ENCODE data around the gene RBMS3. TPM values are rescaled to one million over a fixed set of nuclear protein-coding genes. Genes with fewer than 3 reads are reported as not detected.

RBMS3 gene
- total RNA-seq, 2 donors from 2014 or later = 2.8 to 9.6 TPM

- no peak for DNase-seq
Measured at GRCh38 chr3:29581311-29581710, 300.4 kb downstream of the RBMS3 start.

GRCh38 chr3:29582273-29582672 lies 301.4 kb downstream of the RBMS3 start:
- Histone ChIP-seq H3K4me1 (no peaks in the 10 kb centered on the region), H3K36me3 (no peaks in the 10 kb centered on the region), H3K9me3 (no peaks in the 10 kb centered on the region), H3K27me3 (no peaks in the 10 kb centered on the region), H3K9ac (ENCODE audit: low read depth in 2 of 2, low read length in 2 of 2) (no peak overlapping the region), H3K27ac (no peak overlapping the region), H3K4me3 (no peak overlapping the region)
- no peak for DNase-seq
- intact Hi-C loops (cut with DNase I) = no loop called here
- no peak for TF ChIP-seq CTCF (IDR thresholded peaks at IDR 0.05)

More at GRCh38 chr3:29581311-29581710, 300.4 kb downstream of the RBMS3 start:
- Histone ChIP-seq H3K9ac (ENCODE audit: low read depth in 2 of 2, low read length in 2 of 2) (no peak overlapping the region), H3K27ac (no peak overlapping the region), H3K4me3 (no peak overlapping the region), H3K9me3 (no peaks in the 10 kb centered on the region), H3K4me1 (no peaks in the 10 kb centered on the region), H3K36me3 (no peaks in the 10 kb centered on the region), H3K27me3 (no peaks in the 10 kb centered on the region)
- TF ChIP-seq CTCF (IDR thresholded peaks at IDR 0.05) = no peak
- intact Hi-C loops (cut with DNase I) = no loop called here

GRCh38 chr3:29583861-29584260 lies 303.0 kb downstream of the RBMS3 start:
- Histone ChIP-seq H3K36me3 (no peaks in the 10 kb centered on the region), H3K27ac (no peak overlapping the region), H3K4me3 (no peak overlapping the region), H3K9me3 (no peaks in the 10 kb centered on the region), H3K4me1 (no peaks in the 10 kb centered on the region), H3K9ac (ENCODE audit: low read depth in 2 of 2, low read length in 2 of 2) (no peak overlapping the region), H3K27me3 (no peaks in the 10 kb centered on the region)
- no peak for DNase-seq
- intact Hi-C loops (cut with DNase I) = no loop called here
- TF ChIP-seq CTCF (IDR thresholded peaks at IDR 0.05) = no peak

- H3K4me3 ChIP-seq = no peak overlapping the region
- no peak overlapping the region for H3K27ac ChIP-seq
- no peaks in the 10 kb centered on the region for H3K36me3 ChIP-seq
- H3K9ac ChIP-seq (ENCODE audit: low read depth in 2 of 2, low read length in 2 of 2) = no peak overlapping the region
- no peaks in the 10 kb centered on the region for H3K27me3 ChIP-seq
- no peaks in the 10 kb centered on the region for H3K4me1 ChIP-seq
- TF ChIP-seq CTCF (IDR thresholded peaks at IDR 0.05) = no peak
- DNase-seq = no peak
- intact Hi-C loops (cut with DNase I) = no loop called here
- no peaks in the 10 kb centered on the region for H3K9me3 ChIP-seq
Measured at GRCh38 chr3:29585368-29585767, 304.5 kb downstream of the RBMS3 start.

- Histone ChIP-seq H3K4me1 (no peaks in the 10 kb centered on the region), H3K4me3 (no peak overlapping the region), H3K36me3 (no peaks in the 10 kb centered on the region), H3K9ac (ENCODE audit: low read depth in 2 of 2, low read length in 2 of 2) (no peak overlapping the region), H3K9me3 (no peaks in the 10 kb centered on the region), H3K27me3 (no peaks in the 10 kb centered on the region), H3K27ac (no peak overlapping the region)
- intact Hi-C loops (cut with DNase I) = no loop called here
- no peak for TF ChIP-seq CTCF (IDR thresholded peaks at IDR 0.05)
- DNase-seq = no peak
Measured at GRCh38 chr3:29587340-29587739, 306.5 kb downstream of the RBMS3 start.

- no peak for DNase-seq
- intact Hi-C loops (cut with DNase I) = no loop called here
- TF ChIP-seq CTCF (IDR thresholded peaks at IDR 0.05) = no peak
- no peaks in the 10 kb centered on the region for H3K4me1 ChIP-seq
- no peak overlapping the region for H3K4me3 ChIP-seq
- no peak overlapping the region for H3K27ac ChIP-seq
- no peak overlapping the region for H3K9ac ChIP-seq (ENCODE audit: low read depth in 2 of 2, low read length in 2 of 2)
- H3K9me3 ChIP-seq = no peaks in the 10 kb centered on the region
- H3K36me3 ChIP-seq = no peaks in the 10 kb centered on the region
- no peaks in the 10 kb centered on the region for H3K27me3 ChIP-seq
Measured at GRCh38 chr3:29590012-29590411, 309.1 kb downstream of the RBMS3 start.

Data from colonic mucosa (tissue), 4 donors.